Activated T-helper 2 cell treated with anti-CD3 and anti-CD28 coated beads, Interferon-gamma antibody, Interleukin-2, Interleukin-4, amounts not matched to agents 10 μg/mL and 5 μg/mL and 100 μg/mL, durations not matched to agents 14 hours and 24 hours and 36 hours (primary cell): ENCODE results near the gene DSCAM. TPM values are rescaled to one million over a fixed set of nuclear protein-coding genes. Genes with fewer than 3 reads are reported as not detected.

Experiments used
- DNase-seq: peaks from one replicate; pipeline ENCODE4 v3.0.0; 2021; ENCODE audit warnings: low spot score
- H3K27ac Mint-ChIP-seq: one replicate; pipeline ENCODE4 v1.8.0; 2021; ENCODE audit warnings: mixed read lengths
- H3K27me3 Mint-ChIP-seq: one replicate; pipeline ENCODE4 v1.8.0; 2021; ENCODE audit warnings: low read depth, mixed read lengths
- H3K36me3 Mint-ChIP-seq: one replicate; pipeline ENCODE4 v1.8.0; 2021; ENCODE audit warnings: low read depth, mixed read lengths
- H3K4me1 Mint-ChIP-seq: one replicate; pipeline ENCODE4 v1.8.0; 2021; ENCODE audit warnings: low read depth, mixed read lengths
- H3K4me3 Mint-ChIP-seq: one replicate; pipeline ENCODE4 v1.8.0; 2021; ENCODE audit warnings: low read depth, mild to moderate bottlenecking, moderate library complexity, mixed read lengths
- H3K9me3 Mint-ChIP-seq: one replicate; pipeline ENCODE4 v1.8.0; 2021; ENCODE audit warnings: mixed read lengths
- intact Hi-C: fragments of 100-400 bp; cut with micrococcal nuclease; formaldehyde crosslinking; loops from one replicate; pipeline ENCODE4 v1.15.1; 2023
- total RNA-seq: library from RNA; stranded (reverse); gene quantifications from 2 replicates; pipeline ENCODE4 v1.2.3, GENCODE V29; 2022

Gene DSCAM
- total RNA-seq, 1 donor from 2014 or later: not detected

- no peak overlapping the region for H3K4me3 Mint-ChIP-seq
- no peak for DNase-seq
- intact Hi-C loops: no loop called here
- no peaks in the 10 kb centered on the region for H3K36me3 Mint-ChIP-seq
- no peak overlapping the region for H3K27ac Mint-ChIP-seq
- H3K27me3 Mint-ChIP-seq: no peaks in the 10 kb centered on the region
- no peaks in the 10 kb centered on the region for H3K4me1 Mint-ChIP-seq
- peaks cover 25% of the 10 kb centered on the region for H3K9me3 Mint-ChIP-seq
Observed at GRCh38 chr21:40099809-40100208, 747.1 kb downstream of the DSCAM start.

DNA sequence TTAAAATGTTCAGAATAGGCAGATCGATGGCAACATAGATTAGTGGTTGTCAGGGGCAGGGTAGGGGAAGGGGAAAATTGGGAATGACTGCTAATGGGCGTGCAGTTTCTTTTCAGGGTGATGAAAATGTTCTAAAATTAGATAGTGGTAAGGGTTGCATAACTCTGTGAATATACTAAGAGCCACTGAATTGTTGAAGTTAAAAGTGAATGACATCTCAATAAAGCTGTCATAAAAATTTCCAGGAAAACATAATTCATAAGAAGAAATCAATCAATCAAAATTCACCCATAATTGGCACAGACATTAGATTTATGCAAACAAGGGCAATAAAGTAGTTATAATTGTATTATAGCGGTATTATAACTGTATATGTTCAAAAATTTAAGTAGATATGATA lies 751.5 kb downstream of the DSCAM start:
- DNase-seq: no peak
- no peak overlapping the region for H3K4me3 Mint-ChIP-seq
- no peaks in the 10 kb centered on the region for H3K4me1 Mint-ChIP-seq
- no peaks in the 10 kb centered on the region for H3K36me3 Mint-ChIP-seq
- H3K9me3 Mint-ChIP-seq: peaks cover 41% of the 10 kb centered on the region
- no peaks in the 10 kb centered on the region for H3K27me3 Mint-ChIP-seq
- intact Hi-C loops: no loop called here
- H3K27ac Mint-ChIP-seq: no peak overlapping the region

DNA sequence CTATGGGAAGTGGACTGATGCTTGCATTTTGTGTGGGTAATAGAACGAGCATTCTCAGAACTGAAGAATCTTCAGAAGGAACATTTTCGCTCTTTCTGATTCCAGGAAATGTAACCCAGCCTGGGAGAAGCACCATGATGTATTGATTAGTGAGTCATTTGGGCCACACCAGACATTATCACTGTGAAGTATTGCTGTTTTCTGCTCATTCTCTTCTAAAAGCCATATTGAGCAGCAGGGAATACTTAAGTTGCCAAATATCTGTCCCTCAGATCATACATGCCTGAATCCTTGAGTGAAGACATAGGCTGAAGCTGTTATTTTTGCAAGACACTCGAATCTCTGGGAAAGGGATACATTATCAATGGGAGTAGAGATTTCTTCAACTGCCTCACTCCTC lies 766.6 kb downstream of the DSCAM start:
- no peaks in the 10 kb centered on the region for H3K4me1 Mint-ChIP-seq
- peaks cover 20% of the 10 kb centered on the region for H3K9me3 Mint-ChIP-seq
- no peak for DNase-seq
- H3K4me3 Mint-ChIP-seq: no peak overlapping the region
- H3K36me3 Mint-ChIP-seq: no peaks in the 10 kb centered on the region
- H3K27me3 Mint-ChIP-seq: no peaks in the 10 kb centered on the region
- H3K27ac Mint-ChIP-seq: no peak overlapping the region
- intact Hi-C loops: no loop called here

- Mint-ChIP-seq H3K27me3 (no peaks in the 10 kb centered on the region), H3K27ac (no peak overlapping the region), H3K36me3 (no peaks in the 10 kb centered on the region), H3K9me3 (peaks cover 19% of the 10 kb centered on the region), H3K4me3 (no peak overlapping the region), H3K4me1 (no peaks in the 10 kb centered on the region)
- intact Hi-C loops: no loop called here
- no peak for DNase-seq
Observed at GRCh38 chr21:40074710-40075109, 772.2 kb downstream of the DSCAM start.

- Mint-ChIP-seq H3K36me3 (no peaks in the 10 kb centered on the region), H3K27me3 (no peaks in the 10 kb centered on the region), H3K27ac (no peak overlapping the region), H3K9me3 (peaks cover 14% of the 10 kb centered on the region), H3K4me1 (no peaks in the 10 kb centered on the region), H3K4me3 (no peak overlapping the region)
- intact Hi-C loops: no loop called here
- DNase-seq: no peak
Observed at GRCh38 chr21:40074198-40074597, 772.8 kb downstream of the DSCAM start.

GRCh38 chr21:40073642-40074041 lies 773.3 kb downstream of the DSCAM start:
- H3K27me3 Mint-ChIP-seq: no peaks in the 10 kb centered on the region
- H3K4me1 Mint-ChIP-seq: no peaks in the 10 kb centered on the region
- no peak for DNase-seq
- intact Hi-C loops: no loop called here
- H3K27ac Mint-ChIP-seq: no peak overlapping the region
- peaks cover 11% of the 10 kb centered on the region for H3K9me3 Mint-ChIP-seq
- no peaks in the 10 kb centered on the region for H3K36me3 Mint-ChIP-seq
- no peak overlapping the region for H3K4me3 Mint-ChIP-seq

DNA sequence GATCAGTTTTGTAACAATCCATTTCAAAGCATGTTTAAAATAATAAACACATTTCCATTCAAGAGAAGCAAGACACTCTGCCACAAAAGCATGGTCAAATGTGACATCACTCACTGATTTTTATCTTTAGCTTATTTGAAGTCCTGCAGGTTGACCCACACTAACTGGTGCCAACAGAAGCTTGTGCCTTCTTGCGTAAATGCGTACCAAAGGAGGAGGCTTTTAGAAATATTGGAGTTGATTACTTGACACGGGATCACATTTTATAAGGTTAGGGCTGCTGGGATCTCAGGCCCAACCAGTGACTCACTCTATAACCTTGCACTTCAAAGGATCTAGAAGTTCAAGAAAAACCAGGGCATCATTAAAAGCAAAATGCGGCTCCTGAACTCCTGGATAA lies 776.1 kb downstream of the DSCAM start:
- Mint-ChIP-seq H3K9me3 (peaks cover 11% of the 10 kb centered on the region), H3K36me3 (no peaks in the 10 kb centered on the region), H3K4me1 (no peaks in the 10 kb centered on the region), H3K27me3 (no peaks in the 10 kb centered on the region), H3K27ac (no peak overlapping the region), H3K4me3 (no peak overlapping the region)
- no peak for DNase-seq
- intact Hi-C loops: no loop called here

DNA sequence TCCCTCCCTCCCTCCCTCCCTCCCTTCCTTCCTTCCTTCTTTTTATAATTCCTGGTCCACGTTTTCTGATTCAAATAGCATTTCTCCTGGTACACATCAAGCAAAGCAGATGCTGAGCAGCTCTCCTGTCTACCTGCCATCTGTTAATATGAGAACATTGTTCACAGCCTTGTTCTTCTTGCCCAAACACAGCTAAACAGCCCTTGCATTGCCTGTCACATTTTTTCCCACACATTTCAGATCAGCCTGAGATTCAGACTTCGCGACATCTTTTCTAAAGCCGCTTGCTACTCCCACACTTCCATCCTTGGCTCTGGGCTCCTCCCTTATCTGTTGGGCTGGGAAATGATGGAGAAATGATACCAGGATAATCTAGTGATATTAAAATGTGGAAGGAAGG lies 779.2 kb downstream of the DSCAM start:
- Mint-ChIP-seq H3K4me1 (no peaks in the 10 kb centered on the region), H3K36me3 (no peaks in the 10 kb centered on the region), H3K27ac (no peak overlapping the region), H3K27me3 (no peaks in the 10 kb centered on the region), H3K4me3 (no peak overlapping the region), H3K9me3 (peaks cover 7% of the 10 kb centered on the region)
- DNase-seq: no peak
- intact Hi-C loops: no loop called here

DNA sequence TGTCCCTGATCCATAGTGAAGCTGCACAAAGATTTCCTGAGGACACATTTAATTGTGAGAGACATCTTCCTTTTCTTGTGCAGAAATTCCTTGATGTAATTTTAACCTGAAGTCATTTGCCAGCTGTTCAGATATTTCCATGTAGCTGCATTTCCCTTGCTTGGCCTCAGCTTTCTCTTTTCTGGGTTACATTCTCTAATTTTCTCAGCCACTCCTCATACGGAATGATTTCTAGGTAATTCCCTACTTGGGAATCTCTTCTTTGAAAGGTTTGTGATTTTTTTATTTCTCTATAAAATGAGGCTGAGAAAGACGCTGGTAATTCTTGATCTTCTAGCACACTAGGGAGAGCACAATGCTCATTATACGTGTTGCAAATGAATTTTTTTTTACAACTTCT lies 780.7 kb downstream of the DSCAM start:
- Mint-ChIP-seq H3K36me3 (no peaks in the 10 kb centered on the region), H3K27ac (no peak overlapping the region), H3K27me3 (no peaks in the 10 kb centered on the region), H3K4me1 (no peaks in the 10 kb centered on the region), H3K9me3 (no peaks in the 10 kb centered on the region), H3K4me3 (no peak overlapping the region)
- no peak for DNase-seq
- intact Hi-C loops: no loop called here

GRCh38 chr21:40060083-40060677 lies 786.8 kb downstream of the DSCAM start:
- H3K9me3 Mint-ChIP-seq: peaks cover 18% of the 10 kb centered on the region
- intact Hi-C loops: no loop called here
- no peak overlapping the region for H3K4me3 Mint-ChIP-seq
- H3K4me1 Mint-ChIP-seq: no peaks in the 10 kb centered on the region
- no peaks in the 10 kb centered on the region for H3K36me3 Mint-ChIP-seq
- no peak for DNase-seq
- H3K27me3 Mint-ChIP-seq: no peaks in the 10 kb centered on the region
- H3K27ac Mint-ChIP-seq: no peak overlapping the region

DNA sequence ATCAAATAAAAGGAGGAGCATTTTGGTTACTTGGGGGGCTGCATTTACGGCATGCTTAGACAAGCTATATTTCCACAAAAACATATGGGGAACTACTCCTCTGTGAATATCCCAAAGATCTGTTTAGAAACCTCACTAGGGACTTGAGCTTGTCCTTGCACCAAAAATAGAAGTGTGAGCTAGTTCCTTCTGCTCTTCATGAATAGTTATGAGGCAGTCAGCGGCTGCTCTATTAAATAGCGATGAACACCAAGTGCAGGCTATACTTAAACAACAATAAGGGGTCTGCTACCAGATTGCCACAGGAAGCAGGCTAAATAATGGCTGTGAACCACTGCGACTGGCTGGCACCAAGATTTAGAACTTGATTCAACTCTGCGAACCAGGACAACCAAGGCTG lies 789.6 kb downstream of the DSCAM start:
- no peak for DNase-seq
- no peaks in the 10 kb centered on the region for H3K27me3 Mint-ChIP-seq
- intact Hi-C loops: no loop called here
- H3K4me3 Mint-ChIP-seq: no peak overlapping the region
- H3K4me1 Mint-ChIP-seq: no peaks in the 10 kb centered on the region
- H3K36me3 Mint-ChIP-seq: no peaks in the 10 kb centered on the region
- H3K9me3 Mint-ChIP-seq: peaks cover 21% of the 10 kb centered on the region
- H3K27ac Mint-ChIP-seq: no peak overlapping the region

DNA sequence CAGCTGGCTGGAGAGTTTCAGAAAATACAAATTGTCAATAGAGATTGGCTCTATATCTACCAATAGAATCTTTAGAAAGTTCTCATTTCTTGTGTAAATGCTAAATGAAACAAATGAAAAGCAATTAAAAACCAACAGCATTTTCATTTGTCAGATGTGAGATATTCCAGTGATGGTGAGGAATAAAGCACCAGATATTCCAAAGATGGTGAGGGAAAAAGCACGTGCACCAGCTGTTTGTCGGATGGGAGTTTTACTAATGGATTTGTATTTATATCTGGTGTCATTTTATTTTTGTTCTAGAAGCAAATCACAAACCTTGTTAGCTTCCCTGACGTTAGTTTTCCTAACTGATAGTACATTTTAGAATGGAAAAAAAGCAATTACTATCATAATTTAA lies 790.9 kb downstream of the DSCAM start:
- Mint-ChIP-seq H3K27ac (no peak overlapping the region), H3K4me3 (no peak overlapping the region), H3K4me1 (no peaks in the 10 kb centered on the region), H3K27me3 (no peaks in the 10 kb centered on the region), H3K9me3 (peaks cover 20% of the 10 kb centered on the region), H3K36me3 (no peaks in the 10 kb centered on the region)
- intact Hi-C loops: no loop called here
- no peak for DNase-seq

GRCh38 chr21:40054403-40054802 lies 792.6 kb downstream of the DSCAM start:
- no peaks in the 10 kb centered on the region for H3K4me1 Mint-ChIP-seq
- H3K27me3 Mint-ChIP-seq: no peaks in the 10 kb centered on the region
- no peak for DNase-seq
- H3K4me3 Mint-ChIP-seq: no peak overlapping the region
- no peaks in the 10 kb centered on the region for H3K36me3 Mint-ChIP-seq
- intact Hi-C loops: no loop called here
- peaks cover 9% of the 10 kb centered on the region for H3K9me3 Mint-ChIP-seq
- no peak overlapping the region for H3K27ac Mint-ChIP-seq

DNA sequence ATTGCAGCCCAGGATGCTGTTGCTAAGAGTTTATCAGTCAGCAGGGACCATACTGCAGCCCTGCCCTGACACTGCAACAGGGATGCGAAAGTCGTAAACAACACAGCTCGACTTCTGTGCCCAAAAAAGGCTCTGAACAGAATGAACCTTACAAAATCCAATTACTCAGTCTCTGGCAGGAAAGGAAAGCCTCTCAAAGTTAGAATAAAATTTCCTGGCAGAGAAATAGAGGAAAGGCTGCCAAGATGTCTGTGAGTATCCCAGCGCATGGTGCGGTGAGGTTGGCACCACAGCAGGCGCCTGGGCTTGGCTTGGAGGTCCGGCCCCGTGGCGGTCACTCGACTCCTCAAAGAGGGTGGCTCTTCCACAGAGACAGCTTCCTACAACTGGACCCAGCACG lies 794.0 kb downstream of the DSCAM start:
- no peak overlapping the region for H3K4me3 Mint-ChIP-seq
- H3K27ac Mint-ChIP-seq: no peak overlapping the region
- intact Hi-C loops: no loop called here
- H3K4me1 Mint-ChIP-seq: no peaks in the 10 kb centered on the region
- no peak for DNase-seq
- peaks cover 6% of the 10 kb centered on the region for H3K9me3 Mint-ChIP-seq
- H3K27me3 Mint-ChIP-seq: no peaks in the 10 kb centered on the region
- H3K36me3 Mint-ChIP-seq: no peaks in the 10 kb centered on the region
